GM23338 (cell line): ENCODE results near the gene CPLANE1.

Experiments
- CREB1 ChIP-seq: fragments of 250-450 bp; sonication (Bioruptor Pico); IDR thresholded peaks from 2 replicates; pipeline ENCODE4 v1.5.0; 2020; ENCODE audit warnings: low read depth, mild to moderate bottlenecking, moderate library complexity
- EZH2 ChIP-seq: fragments of 200-600 bp; sonication (generic); IDR thresholded peaks from one replicate; pipeline ENCODE4 v1.8.0; 2017; ENCODE audit warnings: antibody characterized with exemption, mild to moderate bottlenecking, low read depth; ENCODE audit not compliant: unreplicated experiment
- EZH2phosphoT487 ChIP-seq: fragments of 200-600 bp; sonication (generic); IDR thresholded peaks from one replicate; pipeline ENCODE4 v1.8.1; 2018; ENCODE audit warnings: antibody characterized with exemption; ENCODE audit not compliant: unreplicated experiment
- TF ChIP-seq, protein P1 (sequence below), 2 experiments: fragments of 200-600 bp in 1 of 2; sonication (generic) in 1 of 2; conservative IDR thresholded peaks; 2 replicates each; pipeline versions ENCODE4 v1.5.1 to v1.6.1; 2016 to 2017; ENCODE audit warnings: antibody characterized with exemption in 2 of 2, low read depth in 2 of 2, mild to moderate bottlenecking in 2 of 2, moderate library complexity in 1 of 2

DNA sequence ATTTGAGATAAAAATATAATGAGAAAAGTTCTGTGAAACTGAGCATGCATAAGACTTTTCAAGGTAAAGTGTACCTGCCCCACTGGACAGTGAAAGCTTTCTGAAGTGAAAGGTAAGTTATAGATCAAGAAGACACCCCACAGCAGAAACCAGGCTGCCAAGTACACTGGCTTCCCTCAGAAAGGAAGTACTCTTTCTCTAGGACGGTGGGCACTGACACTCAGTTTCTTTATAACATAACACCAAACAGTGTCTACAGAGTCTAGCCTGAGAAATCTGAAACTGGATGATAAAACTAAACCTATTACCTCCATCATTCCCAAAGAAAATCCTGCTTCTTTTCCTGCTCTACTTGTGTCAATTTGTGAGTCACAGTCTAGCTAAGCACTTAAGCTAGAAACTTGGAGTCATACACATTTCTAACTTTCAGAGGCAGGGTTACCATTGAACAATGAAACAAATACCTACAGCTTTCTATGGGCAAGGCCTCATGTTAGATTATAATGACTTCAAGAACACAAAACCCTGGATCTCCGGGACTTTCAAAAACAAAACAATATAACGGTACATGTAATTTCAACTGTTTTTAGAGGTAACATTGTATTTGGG, 136.7 kb downstream of the CPLANE1 start:
- TF ChIP-seq, protein P1, sequence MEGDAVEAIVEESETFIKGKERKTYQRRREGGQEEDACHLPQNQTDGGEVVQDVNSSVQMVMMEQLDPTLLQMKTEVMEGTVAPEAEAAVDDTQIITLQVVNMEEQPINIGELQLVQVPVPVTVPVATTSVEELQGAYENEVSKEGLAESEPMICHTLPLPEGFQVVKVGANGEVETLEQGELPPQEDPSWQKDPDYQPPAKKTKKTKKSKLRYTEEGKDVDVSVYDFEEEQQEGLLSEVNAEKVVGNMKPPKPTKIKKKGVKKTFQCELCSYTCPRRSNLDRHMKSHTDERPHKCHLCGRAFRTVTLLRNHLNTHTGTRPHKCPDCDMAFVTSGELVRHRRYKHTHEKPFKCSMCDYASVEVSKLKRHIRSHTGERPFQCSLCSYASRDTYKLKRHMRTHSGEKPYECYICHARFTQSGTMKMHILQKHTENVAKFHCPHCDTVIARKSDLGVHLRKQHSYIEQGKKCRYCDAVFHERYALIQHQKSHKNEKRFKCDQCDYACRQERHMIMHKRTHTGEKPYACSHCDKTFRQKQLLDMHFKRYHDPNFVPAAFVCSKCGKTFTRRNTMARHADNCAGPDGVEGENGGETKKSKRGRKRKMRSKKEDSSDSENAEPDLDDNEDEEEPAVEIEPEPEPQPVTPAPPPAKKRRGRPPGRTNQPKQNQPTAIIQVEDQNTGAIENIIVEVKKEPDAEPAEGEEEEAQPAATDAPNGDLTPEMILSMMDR (conservative IDR thresholded peaks at IDR 0.05; ENCODE audit: low read depth in 2 of 2) = no peak
- TF ChIP-seq EZH2phosphoT487 = no peak
- no peak for TF ChIP-seq EZH2
- no peak for TF ChIP-seq CREB1 (CRISPR knock-in tag)
